ENCODE data around the gene GRPEL2. TPM values are rescaled to one million over a fixed set of nuclear protein-coding genes. Genes with fewer than 3 reads are reported as not detected.

The GRPEL2 gene
- total and polyA plus RNA-seq, 7 experiments from 2014 or later: 5.9 to 40.1 (median 13.4) TPM

DNA sequence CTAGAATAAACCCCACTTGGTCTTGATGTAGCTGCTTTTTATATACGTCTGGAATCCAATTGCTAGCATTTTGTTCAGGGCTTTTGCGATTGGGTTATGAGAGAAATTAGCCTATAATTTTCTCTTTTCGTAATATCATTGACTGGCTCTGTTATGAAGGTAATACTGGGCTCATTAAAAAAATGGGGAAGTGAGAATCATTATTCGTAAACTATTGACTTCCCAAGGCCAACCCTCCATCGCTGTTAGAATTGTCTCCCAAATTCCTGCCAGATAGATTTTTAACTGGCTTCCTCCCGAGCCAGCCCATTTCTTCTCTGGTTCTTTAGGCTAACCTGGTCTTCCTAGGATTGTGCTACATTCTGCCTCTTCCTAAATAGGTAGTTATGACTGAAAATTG, 35.9 kb upstream of the GRPEL2 start:
- H3K36me3 ChIP-seq (ENCODE audit: control insufficient read depth in 2 of 3, insufficient read depth in 3 of 3, low read length in 3 of 3): no peaks in the 10 kb centered on the region
- CTCF ChIA-PET: interaction anchor here (0.8 to 1.2 kb wide), 3 partner anchors 10 to 57 kb away, joined by 3 to 5 read pairs (median 4); no protein-coding TSS in a partner anchor
- ATAC-seq: no peak

DNA sequence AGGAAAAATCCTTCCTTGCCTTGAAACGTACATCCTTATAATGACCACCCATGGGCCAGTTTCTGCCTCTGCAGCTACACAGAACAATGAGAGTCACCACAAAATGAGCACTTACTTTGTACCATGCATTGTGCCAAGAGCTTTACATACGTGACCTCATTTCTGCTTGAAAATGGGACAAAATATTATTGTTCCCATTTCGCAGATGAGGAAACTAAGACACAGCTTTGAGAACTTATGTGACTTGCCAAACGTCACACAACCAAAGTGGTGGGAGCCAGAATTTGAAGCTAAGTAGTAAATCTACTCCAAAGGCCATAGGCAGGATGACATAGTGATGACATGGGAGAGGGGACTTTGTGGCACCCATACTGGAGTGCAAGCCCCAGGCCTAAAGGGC, 34.8 kb upstream of the GRPEL2 start:
- POLR2A ChIA-PET: no interaction called here
- Mint-ChIP-seq H3K4me3 (no peak overlapping the region), H3K27ac (no peak overlapping the region), H3K4me1 (peaks cover 0 to 8% (median 0%) of the 10 kb centered on the region in 7 donors), H3K36me3 (no peaks in the 10 kb centered on the region), H3K27me3 (peaks cover 0 to 4% (median 0%) of the 10 kb centered on the region in 5 donors), H3K9me3 (no peaks in the 10 kb centered on the region)
- intact Hi-C loops (cut with micrococcal nuclease): no loop called here
- ATAC-seq (no peak), DNase-seq (no peak)
- Histone ChIP-seq H3K27ac (ENCODE audit: low read depth, low read length) (no peak overlapping the region), H3K27me3 (ENCODE audit: control insufficient read depth in 2 of 2, insufficient read depth in 2 of 2, low read length in 2 of 2) (no peaks in the 10 kb centered on the region), H3K4me3 (ENCODE audit: low read length) (no peak overlapping the region), H3K36me3 (ENCODE audit: control insufficient read depth in 2 of 3, insufficient read depth in 3 of 3, low read length in 3 of 3) (no peaks in the 10 kb centered on the region), H3K4me1 (ENCODE audit: control insufficient read depth in 2 of 2, insufficient read depth in 2 of 2, low read length in 2 of 2) (no peaks in the 10 kb centered on the region), H3K9me3 (ENCODE audit: control insufficient read depth in 2 of 3, low read length in 3 of 3) (no peaks in the 10 kb centered on the region)
- CTCF ChIA-PET: interaction anchor here (1.2 to 1.9 kb wide), 4 partner anchors 16 to 61 kb away, joined by 4 to 6 read pairs (median 4); no protein-coding TSS in a partner anchor

More for the DNA sequence above, 35.9 kb upstream of the GRPEL2 start:
- DNase-seq: no peak
- H3K36me3 Mint-ChIP-seq: no peaks in the 10 kb centered on the region
- no peak overlapping the region for H3K27ac Mint-ChIP-seq
- no peak overlapping the region for H3K27ac ChIP-seq (ENCODE audit: low read depth, low read length)
- no peak overlapping the region for H3K4me3 ChIP-seq (ENCODE audit: low read length)
- POLR2A ChIA-PET: interaction anchor here (1.3 to 1.5 kb wide), 3 partner anchors 11 to 60 kb away, joined by 3 to 5 read pairs (median 4); no protein-coding TSS in a partner anchor
- H3K4me1 ChIP-seq (ENCODE audit: control insufficient read depth in 2 of 2, insufficient read depth in 2 of 2, low read length in 2 of 2): no peaks in the 10 kb centered on the region
- H3K9me3 Mint-ChIP-seq: no peaks in the 10 kb centered on the region
- peaks cover 0 to 5% (median 0%) of the 10 kb centered on the region in 5 donors for H3K27me3 Mint-ChIP-seq
- H3K4me3 Mint-ChIP-seq: no peak overlapping the region
- H3K27me3 ChIP-seq (ENCODE audit: control insufficient read depth in 2 of 2, insufficient read depth in 2 of 2, low read length in 2 of 2): no peaks in the 10 kb centered on the region
- H3K4me1 Mint-ChIP-seq: peaks cover 0 to 8% (median 0%) of the 10 kb centered on the region in 7 donors
- H3K9me3 ChIP-seq (ENCODE audit: control insufficient read depth in 2 of 3, low read length in 3 of 3): no peaks in the 10 kb centered on the region
- intact Hi-C loops (cut with micrococcal nuclease): no loop called here

DNA sequence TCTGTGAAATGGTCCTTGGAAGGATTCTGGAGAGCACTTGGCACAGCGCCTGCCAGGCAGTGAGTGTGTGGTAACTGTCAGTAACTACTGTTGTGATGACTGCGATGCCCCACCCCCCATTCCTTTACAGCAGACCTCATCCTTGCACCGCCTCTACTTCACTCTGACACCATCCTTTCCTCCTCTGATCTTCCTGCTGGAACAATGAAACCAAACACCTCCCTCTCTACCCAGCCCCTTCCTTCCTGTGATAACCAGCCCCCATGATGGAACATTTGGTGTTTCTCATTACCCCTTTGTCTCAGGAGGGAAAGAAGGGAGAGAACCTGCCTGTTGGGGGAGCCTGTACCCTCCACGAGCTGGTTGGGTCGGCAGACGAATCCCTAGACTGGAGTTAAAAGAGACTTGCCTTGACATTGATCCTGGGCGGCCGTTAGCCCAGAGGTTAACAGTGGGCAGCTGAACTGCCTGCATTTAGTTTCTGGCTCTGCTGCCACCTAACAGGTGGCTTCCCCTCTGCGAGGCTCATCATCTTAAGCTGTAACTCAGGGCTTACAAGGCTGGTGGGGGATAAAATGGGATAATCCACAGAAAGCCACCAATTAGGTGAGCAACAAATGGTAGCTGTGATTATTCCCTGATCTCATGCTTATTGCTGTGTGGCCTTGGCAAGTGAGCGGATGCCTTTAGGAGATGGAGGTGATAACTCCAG, 34.2 kb upstream of the GRPEL2 start:
- H3K27me3 Mint-ChIP-seq: peaks cover 0 to 4% (median 0%) of the 10 kb centered on the region in 5 donors
- no peaks in the 10 kb centered on the region for H3K27me3 ChIP-seq (ENCODE audit: control insufficient read depth in 2 of 2, insufficient read depth in 2 of 2, low read length in 2 of 2)
- intact Hi-C loops (cut with micrococcal nuclease): no loop called here
- CTCF ChIA-PET: interaction anchor here (0.8 to 1.9 kb wide), 5 partner anchors 16 to 61 kb away, joined by 3 to 6 read pairs (median 4); no protein-coding TSS in a partner anchor
- H3K4me1 Mint-ChIP-seq: peaks cover 0 to 8% (median 0%) of the 10 kb centered on the region in 7 donors
- H3K36me3 ChIP-seq (ENCODE audit: control insufficient read depth in 2 of 3, insufficient read depth in 3 of 3, low read length in 3 of 3): no peaks in the 10 kb centered on the region
- no peak for ATAC-seq
- DNase-seq: no peak
- H3K9me3 ChIP-seq (ENCODE audit: control insufficient read depth in 2 of 3, low read length in 3 of 3): no peaks in the 10 kb centered on the region
- H3K4me3 Mint-ChIP-seq: peak overlapping the region in 1 of 10 donors; percentile 45
- peak overlapping the region in 1 of 9 donors; percentile 25 for H3K27ac Mint-ChIP-seq
- no peak overlapping the region for H3K27ac ChIP-seq (ENCODE audit: low read depth, low read length)
- POLR2A ChIA-PET: no interaction called here
- H3K9me3 Mint-ChIP-seq: no peaks in the 10 kb centered on the region
- H3K4me1 ChIP-seq (ENCODE audit: control insufficient read depth in 2 of 2, insufficient read depth in 2 of 2, low read length in 2 of 2): no peaks in the 10 kb centered on the region
- no peak overlapping the region for H3K4me3 ChIP-seq (ENCODE audit: low read length)
- H3K36me3 Mint-ChIP-seq: no peaks in the 10 kb centered on the region

DNA sequence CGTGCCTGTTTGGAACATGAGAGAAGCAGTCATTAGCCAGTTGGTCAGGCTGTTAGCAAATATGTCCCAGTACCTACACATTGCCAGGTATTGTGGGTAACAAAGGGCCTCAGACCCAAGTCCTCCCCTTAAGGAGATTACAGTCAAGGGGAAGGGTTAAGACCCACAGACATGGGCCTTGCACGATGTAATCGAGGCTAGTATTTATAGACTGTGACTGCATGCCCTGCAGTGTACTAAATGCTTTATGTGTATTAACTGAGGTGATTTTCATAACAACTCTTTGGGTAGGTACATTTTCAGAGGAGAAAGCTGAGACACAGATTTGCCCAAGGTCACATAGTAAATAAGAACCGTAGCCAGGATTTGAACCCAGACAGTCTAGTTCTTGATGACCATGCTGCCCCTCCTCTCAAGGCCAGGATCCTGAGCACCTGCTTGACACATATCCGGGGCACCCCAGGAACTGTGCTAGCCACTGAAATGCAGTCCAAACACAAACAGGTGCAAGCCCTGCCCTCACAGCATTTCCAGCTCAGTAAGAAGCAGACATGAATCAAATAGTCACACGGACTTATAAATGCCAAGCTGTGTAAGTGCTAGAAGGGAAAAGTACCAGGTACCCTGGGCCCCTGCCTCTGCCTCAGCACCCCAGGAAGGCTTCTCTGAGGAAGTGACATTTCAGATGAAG, 32.0 kb upstream of the GRPEL2 start:
- no peak overlapping the region for H3K4me3 Mint-ChIP-seq
- Histone ChIP-seq H3K4me3 (ENCODE audit: low read length) (no peak overlapping the region), H3K36me3 (ENCODE audit: control insufficient read depth in 2 of 3, insufficient read depth in 3 of 3, low read length in 3 of 3) (no peaks in the 10 kb centered on the region), H3K4me1 (ENCODE audit: control insufficient read depth in 2 of 2, insufficient read depth in 2 of 2, low read length in 2 of 2) (peaks cover 0 to 3% of the 10 kb centered on the region in 2 donors), H3K27me3 (ENCODE audit: control insufficient read depth in 2 of 2, insufficient read depth in 2 of 2, low read length in 2 of 2) (no peaks in the 10 kb centered on the region), H3K9me3 (ENCODE audit: control insufficient read depth in 2 of 3, low read length in 3 of 3) (no peaks in the 10 kb centered on the region), H3K27ac (ENCODE audit: low read depth, low read length) (no peak overlapping the region)
- ChIA-PET CTCF (interaction anchor here (3.1 to 9.8 kb wide), 2 partner anchors 11 to 60 kb away, joined by 13 to 147 read pairs; no protein-coding TSS in a partner anchor), POLR2A (interaction anchor here (0.6 kb wide), 1 partner anchor 124 kb away, joined by 4 read pairs; no protein-coding TSS in a partner anchor)
- H3K27ac Mint-ChIP-seq: peak overlapping the region in 2 of 9 donors; percentile 9 to 56
- H3K27me3 Mint-ChIP-seq: peaks cover 0 to 4% (median 0%) of the 10 kb centered on the region in 5 donors
- no peaks in the 10 kb centered on the region for H3K9me3 Mint-ChIP-seq
- peaks cover 0 to 13% (median 5%) of the 10 kb centered on the region in 7 donors for H3K4me1 Mint-ChIP-seq
- no peak for ATAC-seq
- no peak for DNase-seq
- no peaks in the 10 kb centered on the region for H3K36me3 Mint-ChIP-seq
- intact Hi-C loops (cut with micrococcal nuclease): no loop called here

DNA sequence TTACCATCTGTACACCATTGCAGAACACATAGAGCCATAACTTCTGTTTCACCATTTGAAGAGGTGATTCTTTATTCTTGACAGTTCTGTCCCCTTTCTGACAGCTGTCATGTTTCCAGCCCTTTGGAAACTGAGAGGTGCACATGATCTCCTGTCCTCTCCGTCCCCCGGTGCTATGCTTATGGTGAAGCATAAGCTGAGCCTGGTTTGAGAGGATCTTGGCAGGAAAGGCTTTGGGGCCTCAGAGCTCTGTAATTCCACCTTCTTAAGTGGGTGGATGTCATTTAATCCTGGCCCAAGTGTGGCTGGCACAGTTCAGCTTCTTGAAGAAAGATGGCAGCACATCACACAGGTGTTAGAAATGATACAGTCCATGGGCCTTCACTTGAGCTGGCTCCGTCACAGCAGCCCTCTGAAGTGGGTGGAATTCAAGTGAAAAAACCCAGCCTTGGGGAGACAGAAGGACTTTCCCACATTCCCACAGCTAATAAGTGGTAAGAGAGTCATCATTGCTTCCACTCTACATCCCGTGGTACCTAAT, 30.7 kb upstream of the GRPEL2 start:
- Mint-ChIP-seq H3K27me3 (no peaks in the 10 kb centered on the region), H3K27ac (no peak overlapping the region), H3K36me3 (no peaks in the 10 kb centered on the region), H3K4me1 (peaks cover 0 to 13% (median 5%) of the 10 kb centered on the region in 7 donors), H3K4me3 (no peak overlapping the region), H3K9me3 (no peaks in the 10 kb centered on the region)
- ChIA-PET POLR2A (interaction anchor here (1.0 to 1.8 kb wide), 3 partner anchors 16 to 243 kb away, joined by 3 to 5 read pairs (median 3); no protein-coding TSS in a partner anchor), CTCF (interaction anchor here (0.8 to 9.8 kb wide), 9 partner anchors 10 to 251 kb away, joined by 3 to 147 read pairs (median 5); no protein-coding TSS in a partner anchor)
- Histone ChIP-seq H3K4me1 (ENCODE audit: control insufficient read depth in 2 of 2, insufficient read depth in 2 of 2, low read length in 2 of 2) (peaks cover 0 to 3% of the 10 kb centered on the region in 2 donors), H3K36me3 (ENCODE audit: control insufficient read depth in 2 of 3, insufficient read depth in 3 of 3, low read length in 3 of 3) (no peaks in the 10 kb centered on the region), H3K27me3 (ENCODE audit: control insufficient read depth in 2 of 2, insufficient read depth in 2 of 2, low read length in 2 of 2) (no peaks in the 10 kb centered on the region), H3K4me3 (ENCODE audit: low read length) (no peak overlapping the region), H3K27ac (ENCODE audit: low read depth, low read length) (no peak overlapping the region), H3K9me3 (ENCODE audit: control insufficient read depth in 2 of 3, low read length in 3 of 3) (no peaks in the 10 kb centered on the region)
- ATAC-seq (no peak), DNase-seq (no peak)
- intact Hi-C loops (cut with micrococcal nuclease): loop anchor here in 1 of 2 donors (5.0 kb wide), 1 partner anchor 248 kb away; no protein-coding TSS in a partner anchor

DNA sequence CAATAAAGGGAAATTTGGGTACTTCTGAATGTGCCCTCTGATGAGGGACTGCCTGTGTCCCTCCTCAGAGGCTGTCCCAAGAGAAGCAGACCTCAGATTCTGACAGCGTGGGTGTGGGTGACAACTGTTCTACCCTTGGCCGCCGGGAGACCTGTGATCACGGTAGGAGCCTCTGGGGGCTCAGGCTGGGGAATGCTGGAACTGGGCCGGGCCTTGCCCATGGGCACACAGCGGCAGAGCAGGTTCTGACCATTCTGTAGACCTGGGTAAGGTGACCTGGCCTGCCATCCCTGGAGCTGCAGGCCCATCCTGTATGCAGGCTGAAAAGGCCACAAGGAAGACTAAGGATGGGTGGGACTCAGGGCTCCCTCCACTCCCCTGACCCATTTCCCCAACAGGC, 29.5 kb upstream of the GRPEL2 start:
- CTCF ChIA-PET: interaction anchor here (0.7 to 9.8 kb wide), 7 partner anchors 9 to 250 kb away, joined by 3 to 147 read pairs (median 10); no protein-coding TSS in a partner anchor
- Histone ChIP-seq H3K27ac (ENCODE audit: low read depth, low read length) (no peak overlapping the region), H3K36me3 (ENCODE audit: control insufficient read depth in 2 of 3, insufficient read depth in 3 of 3, low read length in 3 of 3) (no peaks in the 10 kb centered on the region), H3K4me3 (ENCODE audit: low read length) (no peak overlapping the region), H3K9me3 (ENCODE audit: control insufficient read depth in 2 of 3, low read length in 3 of 3) (no peaks in the 10 kb centered on the region), H3K4me1 (ENCODE audit: control insufficient read depth in 2 of 2, insufficient read depth in 2 of 2, low read length in 2 of 2) (peaks cover 0 to 3% of the 10 kb centered on the region in 2 donors), H3K27me3 (ENCODE audit: control insufficient read depth in 2 of 2, insufficient read depth in 2 of 2, low read length in 2 of 2) (no peaks in the 10 kb centered on the region)
- Mint-ChIP-seq H3K4me1 (peaks cover 0 to 9% (median 5%) of the 10 kb centered on the region in 7 donors), H3K36me3 (peaks cover 0 to 4% (median 0%) of the 10 kb centered on the region in 5 donors), H3K9me3 (no peaks in the 10 kb centered on the region), H3K27me3 (no peaks in the 10 kb centered on the region), H3K27ac (no peak overlapping the region), H3K4me3 (no peak overlapping the region)
- DNase-seq (no peak), ATAC-seq (no peak)
- intact Hi-C loops (cut with micrococcal nuclease): loop anchor here in 1 of 2 donors (5.0 kb wide), 1 partner anchor 247 kb away; no protein-coding TSS in a partner anchor
- POLR2A ChIA-PET: interaction anchor here (1.0 to 1.8 kb wide), 2 partner anchors 56 to 242 kb away, joined by 3 to 5 read pairs; no protein-coding TSS in a partner anchor

Measured in naive thymus-derived CD4-positive, alpha-beta T cell (primary cell).